Caco-2 (cell line): Measurements from ENCODE around the gene BRAF. TPM values are rescaled to one million over a fixed set of nuclear protein-coding genes. Genes with fewer than 3 reads are reported as not detected.
"Not testable (repeated sequence)": the region's sequence is repeated elsewhere in the genome, so short reads cannot be mapped to it uniquely, and the experiment has no call there.

ENCODE experiments used
- BruUV-seq: library from RNA; stranded (reverse); fragments of 400-500 nt; replicated peaks from 2 replicates; lab custom pipeline; 2021; lab: Mats Ljungman, UMichigan
- CTCF ChIA-PET: fragments of 300-600 bp; sonication (Branson Sonifier 250); formaldehyde crosslinking; loops from one replicate; lab custom pipeline; 2022; ENCODE audit warnings: antibody characterized with exemption; lab: Charles Lee
- POLR2A ChIA-PET: fragments of 300-600 bp; sonication (Branson Sonifier 250); formaldehyde crosslinking; loops from one replicate; lab custom pipeline; 2022; ENCODE audit warnings: antibody characterized with exemption; lab: Charles Lee
- DNase-seq, 2 experiments: peaks; one replicate each; pipeline versions ENCODE4 v3.0.0 to v3.0.0-alpha.2; 2020 to 2022
- H3K27me3 ChIP-seq: replicated peaks from 2 replicates; pipeline ENCODE4 v1.6.0; 2011; ENCODE audit warnings: low read length; ENCODE audit not compliant: control insufficient read depth, insufficient read depth
- H3K36me3 ChIP-seq: 2 replicates; pipeline ENCODE4 v1.5.1; 2011; ENCODE audit warnings: low read length; ENCODE audit not compliant: control insufficient read depth, insufficient read depth
- H3K4me1 ChIP-seq: fragments of 250-450 bp; sonication (Bioruptor Pico); 2 replicates; pipeline ENCODE4 v1.5.1; 2020; ENCODE audit warnings: mild to moderate bottlenecking
- H3K4me3 ChIP-seq: 2 replicates; pipeline ENCODE4 v1.5.1; 2011; ENCODE audit warnings: low read depth, mild to moderate bottlenecking, control low read depth, low read length
- H3K9me3 ChIP-seq: fragments of 250-450 bp; sonication (Bioruptor Pico); 2 replicates; pipeline ENCODE4 v1.5.1; 2020; ENCODE audit warnings: mild to moderate bottlenecking, moderate library complexity
- H3K27ac Mint-ChIP-seq: one replicate; pipeline ENCODE4 v1.8.0; 2022; ENCODE audit warnings: mixed read lengths; ENCODE audit not compliant: unreplicated experiment
- H3K27me3 Mint-ChIP-seq: one replicate; pipeline ENCODE4 v1.8.0; 2022; ENCODE audit warnings: mixed read lengths; ENCODE audit not compliant: insufficient read depth, unreplicated experiment
- H3K36me3 Mint-ChIP-seq: one replicate; pipeline ENCODE4 v1.8.0; 2022; ENCODE audit warnings: mild to moderate bottlenecking, mixed read lengths; ENCODE audit not compliant: insufficient read depth, unreplicated experiment
- H3K4me1 Mint-ChIP-seq: one replicate; pipeline ENCODE4 v1.8.0; 2022; ENCODE audit warnings: low read depth, mixed read lengths; ENCODE audit not compliant: unreplicated experiment
- H3K4me3 Mint-ChIP-seq: one replicate; pipeline ENCODE4 v1.8.0; 2022; ENCODE audit warnings: mild to moderate bottlenecking, moderate library complexity, mixed read lengths; ENCODE audit not compliant: unreplicated experiment
- H3K9me3 Mint-ChIP-seq: one replicate; pipeline ENCODE4 v1.8.0; 2022; ENCODE audit warnings: mixed read lengths; ENCODE audit not compliant: unreplicated experiment
- intact Hi-C: fragments of 100-400 bp; cut with micrococcal nuclease; formaldehyde crosslinking; loops from one replicate; pipeline ENCODE4 v1.10.0; 2022; ENCODE audit not compliant: unreplicated experiment
- total RNA-seq: library from RNA; stranded (reverse); gene quantifications from 2 replicates; pipeline ENCODE4 v1.2.3, GENCODE V29; 2022
- TF ChIP-seq, protein P1 (sequence below), 2 experiments: fragments of 200-600 bp in 1 of 2; IDR thresholded peaks; 1 replicate in 1 of 2; 2 replicates in 1 of 2; pipeline versions ENCODE4 v1.5.1 to v1.8.0; 2011 to 2022; ENCODE audit warnings: antibody characterized with exemption in 1 of 2, control low read depth in 1 of 2, inconsistent platforms in 1 of 2, low read depth in 1 of 2, low read length in 1 of 2, mild to moderate bottlenecking in 1 of 2, moderate library complexity in 1 of 2; ENCODE audit not compliant: insufficient read depth in 1 of 2, severe bottlenecking in 1 of 2, unreplicated experiment in 1 of 2

BRAF gene
- total RNA-seq, 1 experiment from 2014 or later = 38.5 TPM

DNA sequence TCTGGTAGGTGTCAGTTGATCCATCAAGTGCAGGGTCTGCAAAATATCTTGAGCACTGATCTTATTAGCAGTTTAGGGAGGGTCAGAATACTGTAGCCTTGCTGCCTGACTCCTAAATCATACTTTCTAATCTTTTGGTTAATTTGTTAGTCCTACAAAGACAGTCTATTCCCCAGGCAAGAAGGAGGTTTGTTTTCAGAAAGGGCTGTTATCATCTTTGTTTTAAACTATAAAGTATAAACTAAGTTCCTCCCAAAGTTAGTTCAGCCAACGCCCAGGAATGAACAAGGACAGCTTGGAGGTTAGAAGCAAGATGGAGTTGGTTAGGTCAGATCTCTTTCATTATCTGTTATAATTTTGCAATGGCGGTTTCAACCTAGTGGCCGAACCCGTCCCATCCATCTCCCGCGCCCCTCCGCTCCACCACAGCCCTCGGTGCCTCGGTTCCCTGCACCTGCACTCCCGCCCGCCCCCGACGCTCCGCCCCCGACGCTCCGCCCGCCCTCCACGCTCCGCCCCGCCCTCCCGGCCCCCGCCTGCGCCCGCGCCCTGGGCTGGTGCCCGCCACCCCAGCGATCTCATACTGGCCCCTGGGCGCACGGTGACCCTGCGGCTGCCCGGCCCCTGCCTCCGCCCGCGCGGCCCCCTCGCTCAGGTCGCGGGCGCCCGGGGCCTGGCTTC, 252.2 kb downstream of the BRAF start, which contains the start of gene ADCK2:
Gene ADCK2 (plus strand): TSS at position 564 of the 681 bp plus-strand sequence. CDS start 386 bp downstream, outside the sequence.
- intact Hi-C loops = loop anchor here (2.0 kb wide), 1 partner anchor 24 kb away; the partner anchor contains the start of gene NDUFB2
- peak within 1 kb of the TSS; percentile 86 for H3K4me3 ChIP-seq
- Mint-ChIP-seq H3K27me3 (no peaks in the 10 kb centered on the region), H3K9me3 (no peaks in the 10 kb centered on the region), H3K4me3 (peak within 1 kb of the TSS; percentile 81), H3K4me1 (peaks cover 6% of the 10 kb centered on the region), H3K27ac (peak within 1 kb of the TSS; percentile 31), H3K36me3 (peaks cover 8% of the 10 kb centered on the region)
- H3K4me1 ChIP-seq = 0 out of 2 replicates have a peak, but pooled peaks cover 3% of the 10 kb centered on the region
- H3K27me3 ChIP-seq = no peaks in the 10 kb centered on the region
- DNase-seq = peak; percentile 61 to 72
- CTCF ChIA-PET = interaction anchor here (0.6 to 0.7 kb wide), 2 partner anchors 16 to 24 kb away, joined by 3 to 4 read pairs; partner anchors contain the start of gene NDUFB2
- TSS peak; percentile 64 for BruUV-seq
- TF ChIP-seq, protein P1, sequence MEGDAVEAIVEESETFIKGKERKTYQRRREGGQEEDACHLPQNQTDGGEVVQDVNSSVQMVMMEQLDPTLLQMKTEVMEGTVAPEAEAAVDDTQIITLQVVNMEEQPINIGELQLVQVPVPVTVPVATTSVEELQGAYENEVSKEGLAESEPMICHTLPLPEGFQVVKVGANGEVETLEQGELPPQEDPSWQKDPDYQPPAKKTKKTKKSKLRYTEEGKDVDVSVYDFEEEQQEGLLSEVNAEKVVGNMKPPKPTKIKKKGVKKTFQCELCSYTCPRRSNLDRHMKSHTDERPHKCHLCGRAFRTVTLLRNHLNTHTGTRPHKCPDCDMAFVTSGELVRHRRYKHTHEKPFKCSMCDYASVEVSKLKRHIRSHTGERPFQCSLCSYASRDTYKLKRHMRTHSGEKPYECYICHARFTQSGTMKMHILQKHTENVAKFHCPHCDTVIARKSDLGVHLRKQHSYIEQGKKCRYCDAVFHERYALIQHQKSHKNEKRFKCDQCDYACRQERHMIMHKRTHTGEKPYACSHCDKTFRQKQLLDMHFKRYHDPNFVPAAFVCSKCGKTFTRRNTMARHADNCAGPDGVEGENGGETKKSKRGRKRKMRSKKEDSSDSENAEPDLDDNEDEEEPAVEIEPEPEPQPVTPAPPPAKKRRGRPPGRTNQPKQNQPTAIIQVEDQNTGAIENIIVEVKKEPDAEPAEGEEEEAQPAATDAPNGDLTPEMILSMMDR (IDR thresholded peaks at IDR 0.05; ENCODE audit: insufficient read depth in 1 of 2, low read depth in 1 of 2, low read length in 1 of 2, severe bottlenecking in 1 of 2, unreplicated experiment in 1 of 2) = no peak
- no peaks in the 10 kb centered on the region for H3K36me3 ChIP-seq
- POLR2A ChIA-PET = no interaction called here
- no peaks in the 10 kb centered on the region for H3K9me3 ChIP-seq

GRCh38 chr7:140671966-140672365, 252.8 kb downstream of the BRAF start:
- no peaks in the 10 kb centered on the region for H3K27me3 ChIP-seq
- Mint-ChIP-seq H3K27me3 (no peaks in the 10 kb centered on the region), H3K4me1 (peaks cover 6% of the 10 kb centered on the region), H3K4me3 (peak overlapping the region; percentile 81), H3K9me3 (no peaks in the 10 kb centered on the region), H3K27ac (no peak overlapping the region), H3K36me3 (peaks cover 6% of the 10 kb centered on the region)
- DNase-seq = no peak
- TF ChIP-seq, protein P1 (IDR thresholded peaks at IDR 0.05; ENCODE audit: insufficient read depth in 1 of 2, low read depth in 1 of 2, low read length in 1 of 2, severe bottlenecking in 1 of 2, unreplicated experiment in 1 of 2) = no peak
- no peaks in the 10 kb centered on the region for H3K36me3 ChIP-seq
- intact Hi-C loops = loop anchor here (2.0 kb wide), 1 partner anchor 25 kb away; the partner anchor contains the start of gene NDUFB2
- ChIA-PET CTCF (no interaction called here), POLR2A (no interaction called here)
- no peak overlapping the region for H3K4me3 ChIP-seq
- H3K4me1 ChIP-seq = 0 out of 2 replicates have a peak, but pooled peaks cover 3% of the 10 kb centered on the region
- no TSS peak for BruUV-seq
- H3K9me3 ChIP-seq = no peaks in the 10 kb centered on the region

DNA sequence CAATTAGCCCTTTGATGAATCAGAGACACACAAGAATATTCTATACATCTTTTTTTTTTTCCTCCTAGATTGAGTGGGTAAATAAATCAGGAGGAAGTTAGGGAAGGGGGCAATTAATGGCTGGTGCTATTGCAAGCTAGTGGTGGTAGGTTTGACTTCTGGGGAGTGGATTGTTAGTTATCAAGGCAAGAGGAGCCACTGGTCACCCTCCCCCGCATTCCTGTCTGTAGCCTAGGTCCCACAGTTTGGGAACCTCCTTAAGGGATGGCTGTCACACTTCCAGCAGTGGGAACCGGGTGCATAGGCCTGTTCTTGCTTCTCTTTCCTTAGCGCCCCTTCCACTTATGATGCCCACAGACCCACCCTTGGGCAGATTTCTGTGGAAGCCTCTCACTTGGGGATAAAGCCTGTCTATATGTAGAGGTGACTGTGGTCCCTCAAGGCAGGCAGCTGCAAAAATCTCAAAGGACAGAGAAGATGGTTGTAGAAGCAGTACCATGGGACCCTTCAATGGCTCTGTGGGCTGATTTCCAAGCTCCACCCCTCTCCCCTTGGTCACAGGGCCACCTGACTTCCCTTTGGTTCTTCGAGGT, 254.3 kb downstream of the BRAF start:
- no peaks in the 10 kb centered on the region for H3K9me3 Mint-ChIP-seq
- peaks cover 6% of the 10 kb centered on the region for H3K36me3 Mint-ChIP-seq
- BruUV-seq = no TSS peak
- Histone ChIP-seq H3K27me3 (no peaks in the 10 kb centered on the region), H3K4me1 (0 out of 2 replicates have a peak, but pooled peaks cover 3% of the 10 kb centered on the region), H3K36me3 (no peaks in the 10 kb centered on the region), H3K9me3 (no peaks in the 10 kb centered on the region), H3K4me3 (no peak overlapping the region)
- intact Hi-C loops = no loop called here
- TF ChIP-seq, protein P1 (IDR thresholded peaks at IDR 0.05; ENCODE audit: insufficient read depth in 1 of 2, low read depth in 1 of 2, low read length in 1 of 2, severe bottlenecking in 1 of 2, unreplicated experiment in 1 of 2) = no peak
- no peaks in the 10 kb centered on the region for H3K27me3 Mint-ChIP-seq
- no peak overlapping the region for H3K4me3 Mint-ChIP-seq
- no peak overlapping the region for H3K27ac Mint-ChIP-seq
- CTCF ChIA-PET = no interaction called here
- no peak for DNase-seq
- POLR2A ChIA-PET = no interaction called here
- H3K4me1 Mint-ChIP-seq = peaks cover 6% of the 10 kb centered on the region

DNA sequence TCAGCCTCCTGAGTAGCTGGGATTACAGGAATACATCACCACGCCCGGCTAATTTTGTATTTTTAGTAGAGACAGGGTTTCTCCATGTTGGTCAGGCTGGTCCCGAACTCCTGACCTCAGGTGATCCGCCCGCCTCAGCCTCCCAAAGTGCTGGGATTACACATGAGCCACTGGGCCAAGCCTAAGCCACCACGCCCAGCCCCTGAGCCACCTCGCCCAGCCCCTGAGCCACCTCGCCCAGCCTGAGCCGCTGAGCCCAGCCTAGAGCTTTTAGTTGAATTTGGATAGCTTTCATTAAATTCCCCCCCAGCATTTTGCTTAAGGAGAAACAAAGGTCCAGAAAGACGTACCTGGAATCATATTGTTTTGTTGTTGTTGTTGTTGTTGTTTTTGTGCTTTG, 254.9 kb downstream of the BRAF start:
- CTCF ChIA-PET = interaction anchor here (0.5 kb wide), 1 partner anchor 29 kb away, joined by 4 read pairs; the partner anchor contains the start of gene DENND2A
- H3K27ac Mint-ChIP-seq, H3K9me3 Mint-ChIP-seq, POLR2A ChIA-PET, H3K27me3 Mint-ChIP-seq, H3K4me3 Mint-ChIP-seq, DNase-seq, H3K36me3 Mint-ChIP-seq, H3K9me3 ChIP-seq, H3K36me3 ChIP-seq, intact Hi-C loops, H3K4me1 ChIP-seq, H3K27me3 ChIP-seq, BruUV-seq, H3K4me1 Mint-ChIP-seq, H3K4me3 ChIP-seq: not testable (repeated sequence)
